Measurements from ENCODE around the gene RBP7. TPM values are rescaled to one million over a fixed set of nuclear protein-coding genes. Genes with fewer than 3 reads are reported as not detected.

RBP7 gene
- total and polyA plus RNA-seq, 5 donors, result 22.4 to 89.8 (median 25.3) TPM

GRCh38 chr1:10054465-10054864 lies 57.4 kb downstream of the RBP7 start:
- H3K4me3 ChIP-seq (ENCODE audit: low read length), result no peak overlapping the region
- no peaks in the 10 kb centered on the region for H3K9me3 ChIP-seq (ENCODE audit: control insufficient read depth, low read length)
- no peak overlapping the region for H3K27ac ChIP-seq (ENCODE audit: low read length)
- DNase-seq, result no peak
- ATAC-seq, result no peak
- H3K4me1 ChIP-seq (ENCODE audit: control insufficient read depth, insufficient read depth, low read length), result peaks cover 7% of the 10 kb centered on the region
- WGBS, result 79% methylated on average over 2 of the region's 2 CpGs
- H3K27me3 ChIP-seq (ENCODE audit: control insufficient read depth, insufficient read depth), result no peaks in the 10 kb centered on the region
- intact Hi-C loops (cut with DNase I), result no loop called here

GRCh38 chr1:10056599-10056987 lies 59.6 kb downstream of the RBP7 start:
- Histone ChIP-seq H3K9me3 (ENCODE audit: control insufficient read depth, low read length) (no peaks in the 10 kb centered on the region), H3K27me3 (ENCODE audit: control insufficient read depth, insufficient read depth) (no peaks in the 10 kb centered on the region), H3K4me1 (ENCODE audit: control insufficient read depth, insufficient read depth, low read length) (peaks cover 13% of the 10 kb centered on the region), H3K27ac (ENCODE audit: low read length) (no peak overlapping the region), H3K4me3 (ENCODE audit: low read length) (no peak overlapping the region)
- no peak for DNase-seq
- 86% methylated on average over 4 of the region's 4 CpGs for WGBS
- intact Hi-C loops (cut with DNase I), result no loop called here
- ATAC-seq, result no peak

- no peaks in the 10 kb centered on the region for H3K27me3 ChIP-seq (ENCODE audit: control insufficient read depth, insufficient read depth)
- DNase-seq, result no peak
- intact Hi-C loops (cut with DNase I), result no loop called here
- H3K9me3 ChIP-seq (ENCODE audit: control insufficient read depth, low read length), result no peaks in the 10 kb centered on the region
- peaks cover 12% of the 10 kb centered on the region for H3K4me1 ChIP-seq (ENCODE audit: control insufficient read depth, insufficient read depth, low read length)
- peak in 1 of 2 donors; percentile 32 for ATAC-seq
- H3K4me3 ChIP-seq (ENCODE audit: low read length), result no peak overlapping the region
- no peak overlapping the region for H3K27ac ChIP-seq (ENCODE audit: low read length)
- WGBS, result 73% methylated on average over 4 of the region's 4 CpGs
Observed at GRCh38 chr1:10057343-10057742, 60.3 kb downstream of the RBP7 start.

GRCh38 chr1:10057796-10058195 lies 60.8 kb downstream of the RBP7 start:
- H3K4me1 ChIP-seq (ENCODE audit: control insufficient read depth, insufficient read depth, low read length), result peaks cover 11% of the 10 kb centered on the region
- WGBS, result 66% methylated on average over 5 of the region's 5 CpGs
- no peak for ATAC-seq

GRCh38 chr1:10059342-10059718 lies 62.3 kb downstream of the RBP7 start:
- no peak overlapping the region for H3K27ac ChIP-seq (ENCODE audit: low read length)
- WGBS, result 72% methylated on average over 8 of the region's 8 CpGs
- DNase-seq (no peak), ATAC-seq (peak; percentile 11 to 37)
- intact Hi-C loops (cut with DNase I), result no loop called here
- H3K4me3 ChIP-seq (ENCODE audit: low read length), result no peak overlapping the region
- H3K4me1 ChIP-seq (ENCODE audit: control insufficient read depth, insufficient read depth, low read length), result peaks cover 11% of the 10 kb centered on the region
- no peaks in the 10 kb centered on the region for H3K9me3 ChIP-seq (ENCODE audit: control insufficient read depth, low read length)
- no peaks in the 10 kb centered on the region for H3K27me3 ChIP-seq (ENCODE audit: control insufficient read depth, insufficient read depth)

More at GRCh38 chr1:10057796-10058195, 60.8 kb downstream of the RBP7 start:
- H3K27ac ChIP-seq (ENCODE audit: low read length), result no peak overlapping the region
- DNase-seq, result no peak
- no peaks in the 10 kb centered on the region for H3K27me3 ChIP-seq (ENCODE audit: control insufficient read depth, insufficient read depth)
- intact Hi-C loops (cut with DNase I), result no loop called here
- H3K9me3 ChIP-seq (ENCODE audit: control insufficient read depth, low read length), result no peaks in the 10 kb centered on the region
- H3K4me3 ChIP-seq (ENCODE audit: low read length), result no peak overlapping the region

GRCh38 chr1:10060311-10061100 lies 63.5 kb downstream of the RBP7 start:
- H3K9me3 ChIP-seq (ENCODE audit: control insufficient read depth, low read length), result no peaks in the 10 kb centered on the region
- intact Hi-C loops (cut with DNase I), result no loop called here
- ATAC-seq (no peak), DNase-seq (no peak)
- H3K27me3 ChIP-seq (ENCODE audit: control insufficient read depth, insufficient read depth), result no peaks in the 10 kb centered on the region
- no peak overlapping the region for H3K4me3 ChIP-seq (ENCODE audit: low read length)
- peaks cover 14% of the 10 kb centered on the region for H3K4me1 ChIP-seq (ENCODE audit: control insufficient read depth, insufficient read depth, low read length)
- WGBS, result 82% methylated on average over 8 of the region's 8 CpGs
- no peak overlapping the region for H3K27ac ChIP-seq (ENCODE audit: low read length)

GRCh38 chr1:10061276-10061675 lies 64.2 kb downstream of the RBP7 start:
- 92% methylated on average over 5 of the region's 5 CpGs for WGBS
- intact Hi-C loops (cut with DNase I), result no loop called here
- Histone ChIP-seq H3K4me1 (ENCODE audit: control insufficient read depth, insufficient read depth, low read length) (peaks cover 18% of the 10 kb centered on the region), H3K27me3 (ENCODE audit: control insufficient read depth, insufficient read depth) (no peaks in the 10 kb centered on the region), H3K9me3 (ENCODE audit: control insufficient read depth, low read length) (no peaks in the 10 kb centered on the region), H3K27ac (ENCODE audit: low read length) (no peak overlapping the region), H3K4me3 (ENCODE audit: low read length) (no peak overlapping the region)
- DNase-seq, result no peak
- ATAC-seq, result no peak

- H3K27ac ChIP-seq (ENCODE audit: low read length), result no peak overlapping the region
Observed at GRCh38 chr1:10063878-10064277, 66.8 kb downstream of the RBP7 start.

GRCh38 chr1:10064416-10065343 lies 67.7 kb downstream of the RBP7 start:
- Histone ChIP-seq H3K4me3 (ENCODE audit: low read length) (no peak overlapping the region), H3K9me3 (ENCODE audit: control insufficient read depth, low read length) (no peaks in the 10 kb centered on the region), H3K27me3 (ENCODE audit: control insufficient read depth, insufficient read depth) (no peaks in the 10 kb centered on the region), H3K27ac (ENCODE audit: low read length) (peak overlapping the region; percentile 72), H3K4me1 (ENCODE audit: control insufficient read depth, insufficient read depth, low read length) (peaks cover 13% of the 10 kb centered on the region)
- intact Hi-C loops (cut with DNase I), result no loop called here
- peak in 1 of 2 donors; percentile 40 for ATAC-seq
- 81% methylated on average over 8 of the region's 8 CpGs for WGBS
- DNase-seq, result no peak

More at GRCh38 chr1:10063878-10064277, 66.8 kb downstream of the RBP7 start:
- intact Hi-C loops (cut with DNase I), result no loop called here
- Histone ChIP-seq H3K4me3 (ENCODE audit: low read length) (no peak overlapping the region), H3K9me3 (ENCODE audit: control insufficient read depth, low read length) (no peaks in the 10 kb centered on the region), H3K4me1 (ENCODE audit: control insufficient read depth, insufficient read depth, low read length) (peaks cover 18% of the 10 kb centered on the region), H3K27me3 (ENCODE audit: control insufficient read depth, insufficient read depth) (no peaks in the 10 kb centered on the region)
- DNase-seq (no peak), ATAC-seq (no peak)
- WGBS, result 80% methylated on average over 7 of the region's 7 CpGs

GRCh38 chr1:10065344-10065685 lies 68.3 kb downstream of the RBP7 start:
- peak in 1 of 2 donors; percentile 31 for ATAC-seq
- WGBS, result 60% methylated on average over 7 of the region's 7 CpGs

More at GRCh38 chr1:10065344-10065685, 68.3 kb downstream of the RBP7 start:
- Histone ChIP-seq H3K9me3 (ENCODE audit: control insufficient read depth, low read length) (no peaks in the 10 kb centered on the region), H3K27ac (ENCODE audit: low read length) (peak overlapping the region; percentile 72), H3K4me3 (ENCODE audit: low read length) (no peak overlapping the region), H3K27me3 (ENCODE audit: control insufficient read depth, insufficient read depth) (no peaks in the 10 kb centered on the region), H3K4me1 (ENCODE audit: control insufficient read depth, insufficient read depth, low read length) (peaks cover 9% of the 10 kb centered on the region)
- intact Hi-C loops (cut with DNase I), result no loop called here
- DNase-seq, result no peak
